Breast epithelium (tissue), 3 donors: ENCODE data around the gene OR2AJ1.

ENCODE experiments used
- CTCF ChIP-seq, 3 donors: fragments of 450-650 bp; IDR thresholded peaks; one replicate each; pipeline ENCODE4 v1.5.1; 2016 to 2017; ENCODE audit warnings: antibody characterized with exemption in 3 of 3, mild to moderate bottlenecking in 3 of 3, moderate library complexity in 3 of 3
- POLR2A ChIP-seq: fragments of 450-650 bp; IDR thresholded peaks from one replicate; pipeline ENCODE4 v1.6.1; 2016; ENCODE audit warnings: antibody characterized with exemption, mild to moderate bottlenecking, moderate library complexity
- POLR2AphosphoS5 ChIP-seq, 3 donors: sonication (generic); formaldehyde crosslinking; IDR thresholded peaks; one replicate each; pipeline ENCODE4 v1.6.1; 2017; ENCODE audit warnings: antibody characterized with exemption in 3 of 3

- TF ChIP-seq CTCF (IDR thresholded peaks at IDR 0.05) = no peak
- no peak for TF ChIP-seq POLR2A
- TF ChIP-seq POLR2AphosphoS5 (IDR thresholded peaks at IDR 0.05) = no peak
Observed at GRCh38 chr1:247883346-247883745, 41.3 kb upstream of the OR2AJ1 start.
